ENCODE measurements around the gene TRIM14.

TRIM14 gene

GRCh38 chr9:98099346-98099745 is 19.7 kb downstream of the TRIM14 start (continued):
- TF ChIP-seq ZNF518A (tag by site-specific recombination; conservative IDR thresholded peaks at IDR 0.05; ENCODE audit: low read depth) (no peak), ZNF645 (tag by site-specific recombination; IDR thresholded peaks at IDR 0.05) (no peak), ZNF266 (tag by site-specific recombination; IDR thresholded peaks at IDR 0.05; ENCODE audit: low read depth) (no peak), ZNF404 (tag by site-specific recombination; IDR thresholded peaks at IDR 0.05) (no peak), ZNF529 (tag by site-specific recombination; IDR thresholded peaks at IDR 0.05; ENCODE audit: insufficient replicate concordance) (no peak), ZNF623 (tag by site-specific recombination; IDR thresholded peaks at IDR 0.05) (no peak), INSM2 (tag by site-specific recombination; IDR thresholded peaks at IDR 0.05) (no peak), ZNF561 (tag by site-specific recombination; IDR thresholded peaks at IDR 0.05; ENCODE audit: borderline replicate concordance) (no peak), ZIC2 (tag by site-specific recombination; IDR thresholded peaks at IDR 0.05) (no peak), ZNF692 (tag by site-specific recombination; IDR thresholded peaks at IDR 0.05) (no peak), ZNF560 (tag by site-specific recombination; IDR thresholded peaks at IDR 0.05; ENCODE audit: borderline replicate concordance) (no peak), ZNF521 (tag by site-specific recombination; IDR thresholded peaks at IDR 0.05) (no peak), ZNF335 (tag by site-specific recombination; conservative IDR thresholded peaks at IDR 0.05) (no peak), GFI1B (tag by site-specific recombination; IDR thresholded peaks at IDR 0.05) (no peak)

- POLR2A ChIA-PET = interaction anchor here (0.5 kb wide), 1 partner anchor 159 kb away, joined by 4 read pairs; no protein-coding TSS in a partner anchor
- no peak overlapping the region for H3K4me3 ChIP-seq (ENCODE audit: low read depth, low read length)
- no peaks in the 10 kb centered on the region for H3K9me3 ChIP-seq (ENCODE audit: control insufficient read depth, insufficient read depth, low read depth, low read length)
- CTCF ChIA-PET = interaction anchor here (0.7 to 1.2 kb wide), 2 partner anchors 23 to 42 kb away, joined by 3 to 4 read pairs; partner anchors contain the start of gene NANS
- peaks cover 0 to 47% of the 10 kb centered on the region in 2 experiments; a peak in 2 of 3 replicates for H3K36me3 ChIP-seq (ENCODE audit: control insufficient read depth in 2 of 2, insufficient read depth in 1 of 2, low read length in 2 of 2)
- no peak overlapping the region for H3K27ac ChIP-seq (ENCODE audit: extremely low read depth, low read depth, low read length)
- H3K4me1 ChIP-seq (ENCODE audit: control insufficient read depth, insufficient read depth, low read length) = no peaks in the 10 kb centered on the region
- TF ChIP-seq ZNF837 (tag by site-specific recombination; IDR thresholded peaks at IDR 0.05) = no peak
- TF ChIP-seq ZNF791 (tag by site-specific recombination; IDR thresholded peaks at IDR 0.05) = no peak
- no peak for TF ChIP-seq ZNF654 (tag by site-specific recombination; IDR thresholded peaks at IDR 0.05; ENCODE audit: low read depth)
- TF ChIP-seq INSM2 (tag by site-specific recombination; IDR thresholded peaks at IDR 0.05) = no peak
These were observed 21.2 kb downstream of the TRIM14 start for GRCh38 chr9:98097836-98098235.
